IMR-90 (cell line): ENCODE data around the gene PRAMEF10. TPM values are rescaled to one million over a fixed set of nuclear protein-coding genes. Genes with fewer than 3 reads are reported as not detected.
"Not testable (repeated sequence)": the region's sequence is repeated elsewhere in the genome, so short reads cannot be mapped to it uniquely, and the experiment has no call there.

ENCODE experiments used
- ATAC-seq: fragments of 200-7000 bp; cut with Tn5 transposase; 2 replicates; pipeline ENCODE4 v1.9.1; 2020; ENCODE audit warnings: low read depth, mild to moderate bottlenecking, moderate library complexity
- BruUV-seq: library from RNA; stranded (reverse); fragments of 400-500 nt; replicated peaks from 2 replicates; lab custom pipeline; 2021; lab: Mats Ljungman, UMichigan
- CTCF ChIA-PET: fragments of 300-600 bp; formaldehyde crosslinking; extraction: SDS; loops from one replicate; lab custom pipeline; 2021; ENCODE audit warnings: antibody characterized with exemption; lab: Yijun Ruan, JAX
- POLR2A ChIA-PET: fragments of 300-600 bp; sonication (Branson Sonifier 250); formaldehyde crosslinking; loops from one replicate; lab custom pipeline; 2022; ENCODE audit warnings: antibody characterized with exemption; ENCODE audit not compliant: unreplicated experiment; lab: Charles Lee
- DNase-seq: peaks from one replicate; pipeline ENCODE4 v3.0.0; 2013
- H2AFZ ChIP-seq: replicated peaks from 2 replicates; pipeline ENCODE3; 2013; ENCODE audit warnings: low read length, mild to moderate bottlenecking; ENCODE audit not compliant: poor library complexity
- H2AK5ac ChIP-seq: 2 replicates; pipeline ENCODE4 v1.6.1; 2013; ENCODE audit warnings: low read depth, low read length, inconsistent platforms
- H2AK9ac ChIP-seq: replicated peaks from 2 replicates; pipeline ENCODE3; 2013; ENCODE audit warnings: mild to moderate bottlenecking, low read depth, low read length, moderate library complexity; ENCODE audit not compliant: poor library complexity
- H2BK120ac ChIP-seq: 2 replicates; pipeline ENCODE4 v1.6.1; 2013; ENCODE audit warnings: low read depth, low read length, inconsistent platforms
- H2BK15ac ChIP-seq: 3 replicates; pipeline ENCODE4 v1.6.1; 2013; ENCODE audit warnings: low read depth, low read length, inconsistent platforms
- H2BK20ac ChIP-seq: 2 replicates; pipeline ENCODE4 v1.6.1; 2013; ENCODE audit warnings: low read depth, mild to moderate bottlenecking, inconsistent platforms, low read length, moderate library complexity
- H2BK5ac ChIP-seq: 2 replicates; pipeline ENCODE4 v1.6.1; 2013; ENCODE audit warnings: mild to moderate bottlenecking, low read depth, low read length, inconsistent platforms; ENCODE audit not compliant: poor library complexity, severe bottlenecking
- H3K14ac ChIP-seq: replicated peaks from 2 replicates; pipeline ENCODE4 v1.6.1; 2013; ENCODE audit warnings: low read depth, low read length, inconsistent platforms
- H3K18ac ChIP-seq: 2 replicates; pipeline ENCODE4 v1.6.1; 2013; ENCODE audit warnings: low read depth, low read length, control low read depth
- H3K23ac ChIP-seq: 2 replicates; pipeline ENCODE4 v1.6.1; 2013; ENCODE audit warnings: low read depth, low read length, inconsistent platforms
- H3K27ac ChIP-seq: 2 replicates; pipeline ENCODE4 v1.5.1; 2013; ENCODE audit warnings: mild to moderate bottlenecking, control low read depth, low read length; ENCODE audit not compliant: insufficient read depth
- H3K27me3 ChIP-seq: 2 replicates; pipeline ENCODE4 v1.6.1; 2013; ENCODE audit warnings: low read length; ENCODE audit not compliant: control insufficient read depth, insufficient read depth
- H3K36me3 ChIP-seq: 2 replicates; pipeline ENCODE4 v1.6.1; 2013; ENCODE audit warnings: low read length, mixed read lengths; ENCODE audit not compliant: control insufficient read depth, insufficient read depth
- H3K4ac ChIP-seq: 2 replicates; pipeline ENCODE4 v1.6.1; 2013; ENCODE audit warnings: low read depth, low read length, inconsistent platforms
- H3K4me1 ChIP-seq: 2 replicates; pipeline ENCODE4 v1.6.1; 2013; ENCODE audit warnings: low read length, mixed read lengths; ENCODE audit not compliant: control insufficient read depth, insufficient read depth
- H3K4me2 ChIP-seq: 2 replicates; pipeline ENCODE4 v1.6.1; 2013; ENCODE audit warnings: low read depth, mild to moderate bottlenecking, control low read depth, low read length, moderate library complexity
- H3K4me3 ChIP-seq: 2 replicates; pipeline ENCODE4 v1.5.1; 2013; ENCODE audit warnings: low read depth, mild to moderate bottlenecking, control low read depth, low read length, moderate library complexity; ENCODE audit not compliant: insufficient read depth
- H3K56ac ChIP-seq: 2 replicates; pipeline ENCODE4 v1.6.1; 2013; ENCODE audit warnings: low read length, inconsistent platforms; ENCODE audit not compliant: insufficient read depth; ENCODE audit errors: extremely low read depth
- H3K79me1 ChIP-seq, 2 experiments: 2 replicates each; pipeline ENCODE4 v1.6.1; 2013; ENCODE audit warnings: low read length in 2 of 2, inconsistent platforms in 1 of 2, low read depth in 1 of 2
- H3K9ac ChIP-seq: 2 replicates; pipeline ENCODE4 v1.6.1; 2013; ENCODE audit warnings: low read depth, low read length, control low read depth
- H3K9me1 ChIP-seq: 2 replicates; pipeline ENCODE4 v1.6.1; 2013; ENCODE audit warnings: low read length, inconsistent platforms; ENCODE audit not compliant: insufficient read depth
- H3K9me3 ChIP-seq: 2 replicates; pipeline ENCODE4 v1.6.1; 2013; ENCODE audit warnings: low read length; ENCODE audit not compliant: control insufficient read depth, insufficient read depth
- H4K20me1 ChIP-seq: 2 replicates; pipeline ENCODE4 v1.6.1; 2013; ENCODE audit warnings: low read length, inconsistent platforms; ENCODE audit not compliant: insufficient read depth
- H4K5ac ChIP-seq: 2 replicates; pipeline ENCODE4 v1.6.1; 2013; ENCODE audit warnings: mild to moderate bottlenecking, low read depth, low read length, control low read depth
- H4K8ac ChIP-seq, 2 experiments: 2 replicates each; pipeline ENCODE4 v1.6.1; 2013; ENCODE audit warnings: low read depth in 2 of 2, low read length in 2 of 2, control low read depth in 1 of 2, inconsistent platforms in 1 of 2
- H4K91ac ChIP-seq: 2 replicates; pipeline ENCODE4 v1.6.1; 2013; ENCODE audit warnings: low read depth, low read length, inconsistent platforms; ENCODE audit not compliant: insufficient read depth
- WGBS, 2 experiments: methylation state at CpG; one replicate each; pipeline versions ENCODE4 v1.1.5 to v1.1.7; 2013; ENCODE audit warnings: missing lambda C conversion rate in 2 of 2; ENCODE audit not compliant: insufficient read length in 1 of 2; ENCODE audit errors: extremely low coverage in 2 of 2; 5-methylcytosine and 5-hydroxymethylcytosine counted together
- dilution Hi-C: fragments of 300-500 bp; cut with HindIII; formaldehyde crosslinking; loops from one replicate; pipeline ENCODE4 v1.14.3; 2018; ENCODE audit warnings: low sequenced_read_pairs; ENCODE audit not compliant: unreplicated experiment
- in situ Hi-C: fragments of 300-500 bp; cut with MboI; formaldehyde crosslinking; loops from 3 replicates; pipeline ENCODE4 v1.14.3; 2019; ENCODE audit warnings: low sequenced_read_pairs, inconsistent platforms, mixed read lengths
- intact Hi-C: fragments of 100-400 bp; cut with micrococcal nuclease; formaldehyde crosslinking; loops from 2 replicates; pipeline ENCODE4 v1.10.0; 2022
- microRNA-seq, 2 experiments: library from miRNA; stranded (forward) in 1 of 2; unstranded in 1 of 2; fragments of 10-50 nt in 1 of 2; fragments of <30 nt in 1 of 2; gene quantifications in 1 of 2; microRNA quantifications in 1 of 2; one replicate each; pipeline versions ENCODE3 to v1.1.0; 2013 to 2020; ENCODE audit not compliant: insufficient read depth in 1 of 2, insufficient read length in 1 of 2, unreplicated experiment in 1 of 2
- polyA plus RNA-seq, 3 experiments: library from polyadenylated mRNA; depleted of rRNA; stranded (reverse); fragments of >200 nt; gene quantifications; 2 replicates each; pipeline ENCODE4 v1.2.3, GENCODE V29; 2012; ENCODE audit warnings: low replicate concordance in 1 of 3
- small RNA-seq, 5 experiments: library from RNA; depleted of rRNA; stranded (forward); fragments of <200 nt; gene quantifications; one replicate each; pipeline ENCODE3, GENCODE V24; 2012
- total RNA-seq: library from RNA; depleted of rRNA; stranded (reverse); fragments of >200 nt; gene quantifications from 2 replicates; pipeline ENCODE4 v1.2.3, GENCODE V29; 2012; rRNA removed

PRAMEF10 gene
- total and polyA plus RNA-seq, 2 of the 4 experiments (the other 2 are of a cell fraction), result not detected

- WGBS, 2 experiments, result 85% methylated on average over 2 of the region's 7 CpGs; no CpG with 5 or more reads in 1 of the 2 experiments
- H2BK120ac ChIP-seq, H2BK20ac ChIP-seq, H3K9me3 ChIP-seq, H4K5ac ChIP-seq, POLR2A ChIA-PET, H3K14ac ChIP-seq, in situ Hi-C loops, H2AFZ ChIP-seq, ATAC-seq, H3K9ac ChIP-seq, dilution Hi-C loops, H3K4me2 ChIP-seq, H2AK9ac ChIP-seq, H3K27ac ChIP-seq, H3K27me3 ChIP-seq, H4K8ac ChIP-seq, H4K91ac ChIP-seq, CTCF ChIA-PET, H3K56ac ChIP-seq, H2BK15ac ChIP-seq, DNase-seq, H3K9me1 ChIP-seq, H3K36me3 ChIP-seq, H2AK5ac ChIP-seq, H3K79me1 ChIP-seq, H4K20me1 ChIP-seq, H3K4me3 ChIP-seq, H3K23ac ChIP-seq, H3K18ac ChIP-seq, intact Hi-C loops, H3K4ac ChIP-seq, H2BK5ac ChIP-seq, H3K4me1 ChIP-seq, BruUV-seq: not testable (repeated sequence)
These were observed 49.5 kb downstream of the PRAMEF10 start, which contains the start of gene HNRNPCL1 for GRCh38 chr1:12848620-12849019. HNRNPCL1 (minus strand) TSS chr1:12848720; CDS start chr1:12848289, 431 bp downstream.

Small RNA genes lying within 50 kb of the gene (microRNA-seq; reads per million reads assigned to microRNA genes)
- not detected for gene RNU6-1072P (ENCODE audit: insufficient read depth, insufficient read length)

Small RNA genes lying within 50 kb of the gene (small RNA-seq; reads per million reads assigned to genes)
- gene RNU6-1072P, result 0 reads per million in 5 experiments

Other genes starting within 250 kb of the PRAMEF10 start
- not detected in 2 replicates for gene AADACL3, start 182.2 kb downstream of the PRAMEF10 start, total RNA-seq
- not detected in 2 replicates for gene AADACL3, start 182.2 kb downstream of the PRAMEF10 start, polyA plus RNA-seq (2012; rRNA removed)
- not detected in 2 replicates for gene CFAP107, start 152.1 kb downstream of the PRAMEF10 start, total RNA-seq
- gene CFAP107, start 152.1 kb downstream of the PRAMEF10 start, polyA plus RNA-seq (2012; rRNA removed), result not detected in 2 replicates
- gene PRAMEF12, start 124.5 kb downstream of the PRAMEF10 start, total RNA-seq, result not detected in 2 replicates
- not detected in 2 replicates for gene PRAMEF12, start 124.5 kb downstream of the PRAMEF10 start, polyA plus RNA-seq (2012; rRNA removed)
- not detected in 2 replicates for gene PRAMEF1, start 106.9 kb downstream of the PRAMEF10 start, total RNA-seq
- not detected in 2 replicates for gene PRAMEF1, start 106.9 kb downstream of the PRAMEF10 start, polyA plus RNA-seq (2012; rRNA removed)
- not detected in 2 replicates for gene PRAMEF11, start 66.9 kb downstream of the PRAMEF10 start, total RNA-seq
- gene PRAMEF11, start 66.9 kb downstream of the PRAMEF10 start, polyA plus RNA-seq (2012; rRNA removed), result not detected in 2 replicates
- gene HNRNPCL1, start 49.5 kb downstream of the PRAMEF10 start, total RNA-seq, result not detected in 2 replicates
- gene HNRNPCL1, start 49.5 kb downstream of the PRAMEF10 start, polyA plus RNA-seq (2012; rRNA removed), result not detected in 2 replicates
- not detected in 2 replicates for gene PRAMEF2, start 41.2 kb downstream of the PRAMEF10 start, total RNA-seq
- not detected in 2 replicates for gene PRAMEF2, start 41.2 kb downstream of the PRAMEF10 start, polyA plus RNA-seq (2012; rRNA removed)
- not detected in 2 replicates for gene PRAMEF4, start 12.1 kb downstream of the PRAMEF10 start, total RNA-seq
- not detected in 2 replicates for gene PRAMEF4, start 12.1 kb downstream of the PRAMEF10 start, polyA plus RNA-seq (2012; rRNA removed)
- not detected in 2 replicates for gene PRAMEF7, start 18.3 kb upstream of the PRAMEF10 start, total RNA-seq
- not detected in 2 replicates for gene PRAMEF7, start 18.3 kb upstream of the PRAMEF10 start, polyA plus RNA-seq (2012; rRNA removed)
- gene PRAMEF6, start 49.3 kb upstream of the PRAMEF10 start, total RNA-seq, result not detected in 2 replicates
- gene PRAMEF6, start 49.3 kb upstream of the PRAMEF10 start, polyA plus RNA-seq (2012; rRNA removed), result not detected in 2 replicates
- not detected in 2 replicates for gene PRAMEF27, start 158.3 kb upstream of the PRAMEF10 start, total RNA-seq
- not detected in 2 replicates for gene PRAMEF27, start 158.3 kb upstream of the PRAMEF10 start, polyA plus RNA-seq (2012; rRNA removed)
- gene HNRNPCL3, start 162.5 kb upstream of the PRAMEF10 start, total RNA-seq, result not detected in 2 replicates
- not detected in 2 replicates for gene HNRNPCL3, start 162.5 kb upstream of the PRAMEF10 start, polyA plus RNA-seq (2012; rRNA removed)
- not detected in 2 replicates for gene PRAMEF25, start 172.5 kb upstream of the PRAMEF10 start, total RNA-seq
- gene PRAMEF25, start 172.5 kb upstream of the PRAMEF10 start, polyA plus RNA-seq (2012; rRNA removed), result not detected in 2 replicates
- gene HNRNPCL2, start 218.6 kb upstream of the PRAMEF10 start, total RNA-seq, result not detected in 2 replicates
- gene HNRNPCL2, start 218.6 kb upstream of the PRAMEF10 start, polyA plus RNA-seq (2012; rRNA removed), result not detected in 2 replicates